Osteocyte (in vitro differentiated cells): ENCODE data around the gene ZNRF4. TPM values are rescaled to one million over a fixed set of nuclear protein-coding genes. Genes with fewer than 3 reads are reported as not detected.

Source experiments
- DNase-seq: peaks from one replicate; pipeline ENCODE4 v3.0.0; 2021; ENCODE audit warnings: mixed read lengths; ENCODE audit not compliant: unreplicated experiment; ENCODE audit errors: extremely low spot score
- H3K27ac Mint-ChIP-seq: one replicate; pipeline ENCODE4 v1.8.0; 2021; ENCODE audit warnings: mild to moderate bottlenecking, mixed read lengths; ENCODE audit not compliant: unreplicated experiment
- H3K27me3 Mint-ChIP-seq: one replicate; pipeline ENCODE4 v1.8.0; 2021; ENCODE audit warnings: mixed read lengths; ENCODE audit not compliant: unreplicated experiment
- H3K36me3 Mint-ChIP-seq: one replicate; pipeline ENCODE4 v1.8.0; 2021; ENCODE audit warnings: mixed read lengths; ENCODE audit not compliant: unreplicated experiment
- H3K4me1 Mint-ChIP-seq: one replicate; pipeline ENCODE4 v1.8.0; 2021; ENCODE audit warnings: mixed read lengths; ENCODE audit not compliant: unreplicated experiment
- H3K4me3 Mint-ChIP-seq: one replicate; pipeline ENCODE4 v1.8.0; 2021; ENCODE audit warnings: mild to moderate bottlenecking, moderate library complexity, mixed read lengths; ENCODE audit not compliant: unreplicated experiment
- H3K9me3 Mint-ChIP-seq: one replicate; pipeline ENCODE4 v1.8.0; 2021; ENCODE audit warnings: mixed read lengths; ENCODE audit not compliant: unreplicated experiment
- total RNA-seq: library from RNA; stranded (reverse); gene quantifications from 2 replicates; pipeline ENCODE4 v1.2.1, GENCODE V29; 2021
- TF ChIP-seq, protein P1 (sequence below): fragments of 200-600 bp; sonication (generic); IDR thresholded peaks from 2 replicates; pipeline ENCODE4 v1.5.0; 2021; ENCODE audit warnings: antibody characterized with exemption, mild to moderate bottlenecking, moderate library complexity

Gene ZNRF4
- total RNA-seq, 1 donor from 2014 or later, result not detected

DNA sequence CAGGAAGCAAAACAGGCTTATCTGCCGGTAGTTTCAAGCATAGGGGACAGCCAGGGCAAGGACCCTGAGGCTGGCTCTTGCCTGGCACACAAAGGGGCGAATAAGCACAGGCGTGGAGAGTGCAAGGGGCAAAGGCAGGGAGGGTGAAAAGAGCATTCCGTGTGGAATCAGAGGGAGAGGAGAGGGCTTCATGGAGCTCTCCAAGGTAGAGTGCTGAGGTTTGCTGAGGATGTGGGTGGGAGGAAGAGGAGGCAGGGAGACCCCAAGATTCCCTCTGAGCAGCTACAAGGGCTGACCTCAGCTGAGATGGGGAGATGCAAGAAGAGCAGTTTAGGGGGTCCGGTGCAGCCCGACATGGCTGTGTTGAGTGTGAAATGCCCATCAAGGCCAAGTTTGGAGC lies 36.5 kb upstream of the ZNRF4 start:
- H3K36me3 Mint-ChIP-seq, result no peaks in the 10 kb centered on the region

DNA sequence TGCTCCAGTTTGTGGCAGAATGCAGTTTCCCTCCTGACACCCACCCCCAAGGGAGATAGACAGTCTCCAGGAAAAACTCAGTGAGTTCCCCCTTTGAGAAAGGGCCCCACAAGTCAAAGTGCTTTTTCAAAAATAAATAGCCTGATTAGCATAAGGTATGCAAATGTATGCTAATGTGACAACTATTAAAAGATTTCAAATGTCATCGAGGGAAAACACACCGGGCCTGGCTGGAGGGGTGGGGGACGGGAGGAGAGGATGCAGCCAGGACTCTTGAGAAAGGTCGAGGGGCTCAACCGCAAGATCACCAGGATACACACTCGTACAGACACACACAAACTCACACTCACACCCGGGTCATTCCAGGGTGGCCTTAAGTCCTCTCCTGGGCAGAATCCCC lies 34.3 kb upstream of the ZNRF4 start:
- H3K36me3 Mint-ChIP-seq, result no peaks in the 10 kb centered on the region
- H3K4me3 Mint-ChIP-seq, result no peak overlapping the region
- no peaks in the 10 kb centered on the region for H3K4me1 Mint-ChIP-seq
- peaks cover 48% of the 10 kb centered on the region for H3K27me3 Mint-ChIP-seq
- TF ChIP-seq, protein P1, sequence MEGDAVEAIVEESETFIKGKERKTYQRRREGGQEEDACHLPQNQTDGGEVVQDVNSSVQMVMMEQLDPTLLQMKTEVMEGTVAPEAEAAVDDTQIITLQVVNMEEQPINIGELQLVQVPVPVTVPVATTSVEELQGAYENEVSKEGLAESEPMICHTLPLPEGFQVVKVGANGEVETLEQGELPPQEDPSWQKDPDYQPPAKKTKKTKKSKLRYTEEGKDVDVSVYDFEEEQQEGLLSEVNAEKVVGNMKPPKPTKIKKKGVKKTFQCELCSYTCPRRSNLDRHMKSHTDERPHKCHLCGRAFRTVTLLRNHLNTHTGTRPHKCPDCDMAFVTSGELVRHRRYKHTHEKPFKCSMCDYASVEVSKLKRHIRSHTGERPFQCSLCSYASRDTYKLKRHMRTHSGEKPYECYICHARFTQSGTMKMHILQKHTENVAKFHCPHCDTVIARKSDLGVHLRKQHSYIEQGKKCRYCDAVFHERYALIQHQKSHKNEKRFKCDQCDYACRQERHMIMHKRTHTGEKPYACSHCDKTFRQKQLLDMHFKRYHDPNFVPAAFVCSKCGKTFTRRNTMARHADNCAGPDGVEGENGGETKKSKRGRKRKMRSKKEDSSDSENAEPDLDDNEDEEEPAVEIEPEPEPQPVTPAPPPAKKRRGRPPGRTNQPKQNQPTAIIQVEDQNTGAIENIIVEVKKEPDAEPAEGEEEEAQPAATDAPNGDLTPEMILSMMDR, result no peak
- no peaks in the 10 kb centered on the region for H3K9me3 Mint-ChIP-seq
- DNase-seq, result no peak
- H3K27ac Mint-ChIP-seq, result no peak overlapping the region

More for the DNA sequence above, 36.5 kb upstream of the ZNRF4 start:
- DNase-seq, result no peak
- TF ChIP-seq, protein P1, result no peak
- Mint-ChIP-seq H3K27me3 (peaks cover 47% of the 10 kb centered on the region), H3K4me3 (no peak overlapping the region), H3K4me1 (no peaks in the 10 kb centered on the region), H3K27ac (no peak overlapping the region), H3K9me3 (no peaks in the 10 kb centered on the region)

DNA sequence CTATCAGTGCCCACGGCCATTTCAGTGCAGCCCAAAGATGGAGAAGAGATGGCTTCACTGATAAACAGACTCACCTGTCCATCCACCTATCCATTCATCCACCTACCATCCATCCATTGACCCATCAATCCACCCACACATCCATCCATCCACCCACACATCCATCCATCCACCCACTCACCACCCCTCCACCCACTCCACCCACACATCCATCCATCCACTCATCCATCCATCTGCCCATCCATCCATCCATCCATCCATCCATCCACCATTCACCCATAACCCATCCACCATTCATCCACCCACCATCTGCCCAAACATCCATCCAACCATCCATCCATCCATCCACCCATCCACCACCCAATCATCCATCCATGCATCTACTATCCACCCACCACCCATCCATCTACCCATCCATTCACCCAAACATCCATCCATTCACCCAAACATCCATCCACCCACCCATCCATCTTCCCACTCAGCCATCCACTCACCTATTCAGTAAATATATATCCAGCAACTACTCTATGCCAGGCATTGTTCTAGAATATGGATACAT lies 31.6 kb upstream of the ZNRF4 start:
- peaks cover 39% of the 10 kb centered on the region for H3K27me3 Mint-ChIP-seq
- no peaks in the 10 kb centered on the region for H3K9me3 Mint-ChIP-seq
- no peak for DNase-seq
- no peaks in the 10 kb centered on the region for H3K4me1 Mint-ChIP-seq
- TF ChIP-seq, protein P1, result no peak
- H3K36me3 Mint-ChIP-seq, result no peaks in the 10 kb centered on the region
- no peak overlapping the region for H3K4me3 Mint-ChIP-seq
- no peak overlapping the region for H3K27ac Mint-ChIP-seq

DNA sequence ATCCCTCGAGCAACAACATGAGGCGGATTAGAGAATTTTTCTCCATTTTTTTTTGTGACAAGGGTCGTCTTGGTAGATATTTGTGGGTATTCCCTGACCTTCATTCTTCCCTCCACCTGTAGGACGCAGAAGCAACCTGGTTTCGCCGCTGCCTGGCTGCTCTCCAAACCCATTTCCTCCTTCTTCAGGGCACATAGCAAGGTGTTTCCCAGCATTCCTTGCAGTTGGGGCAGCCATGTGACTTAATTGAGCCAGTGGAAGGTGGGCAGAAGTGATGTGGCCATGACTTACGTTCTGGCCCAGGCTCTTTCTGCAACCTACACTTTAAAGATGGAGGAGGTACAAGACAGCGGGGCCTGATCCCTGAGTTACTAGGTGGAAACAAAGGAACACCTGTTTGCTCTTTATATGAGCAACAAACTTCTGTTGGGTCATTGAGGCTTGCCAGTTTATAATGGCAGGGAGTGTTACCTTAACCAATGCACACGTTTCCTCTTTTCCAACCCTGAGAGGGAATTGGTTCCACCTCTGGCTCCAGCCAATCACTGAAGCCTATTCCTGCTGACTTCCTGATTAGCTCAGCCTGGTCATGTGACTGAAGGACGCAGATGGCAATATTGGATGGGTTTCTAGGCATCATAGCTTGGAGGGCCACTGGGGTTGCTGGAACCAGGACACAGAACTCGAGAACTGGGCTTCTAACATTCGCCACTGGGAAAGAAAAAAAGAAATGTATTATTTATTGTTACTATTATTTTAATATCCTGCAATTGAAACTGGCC lies 30.8 kb upstream of the ZNRF4 start:
- H3K27ac Mint-ChIP-seq, result no peak overlapping the region

DNA sequence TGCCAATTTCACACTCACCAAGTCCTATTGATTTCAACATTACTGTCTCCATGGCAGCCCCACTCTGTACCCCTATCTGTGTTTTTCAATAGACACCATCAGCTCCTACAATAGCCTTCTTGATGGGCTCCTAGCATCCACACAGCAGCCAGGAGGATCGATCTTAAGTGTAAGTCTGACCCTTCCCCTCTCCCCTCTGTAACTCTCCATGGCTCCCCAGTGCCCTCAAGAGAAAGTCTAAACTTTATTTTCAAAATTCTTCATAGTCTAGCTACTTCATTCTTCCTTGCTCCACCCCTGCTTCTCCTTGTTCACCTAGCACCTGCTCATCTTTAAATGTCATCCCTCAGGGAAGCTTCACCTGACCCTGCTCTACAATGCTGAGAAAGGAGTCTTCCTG lies 30.0 kb upstream of the ZNRF4 start:
- Mint-ChIP-seq H3K36me3 (no peaks in the 10 kb centered on the region), H3K27me3 (peaks cover 35% of the 10 kb centered on the region), H3K9me3 (no peaks in the 10 kb centered on the region), H3K4me1 (no peaks in the 10 kb centered on the region), H3K4me3 (no peak overlapping the region), H3K27ac (no peak overlapping the region)
- DNase-seq, result no peak
- TF ChIP-seq, protein P1, result no peak

More for the DNA sequence above, 30.8 kb upstream of the ZNRF4 start:
- Mint-ChIP-seq H3K4me3 (no peak overlapping the region), H3K4me1 (no peaks in the 10 kb centered on the region), H3K36me3 (no peaks in the 10 kb centered on the region), H3K9me3 (no peaks in the 10 kb centered on the region), H3K27me3 (peaks cover 35% of the 10 kb centered on the region)
- TF ChIP-seq, protein P1, result no peak
- no peak for DNase-seq
